ENCODE results near the gene POMGNT2.

DNA sequence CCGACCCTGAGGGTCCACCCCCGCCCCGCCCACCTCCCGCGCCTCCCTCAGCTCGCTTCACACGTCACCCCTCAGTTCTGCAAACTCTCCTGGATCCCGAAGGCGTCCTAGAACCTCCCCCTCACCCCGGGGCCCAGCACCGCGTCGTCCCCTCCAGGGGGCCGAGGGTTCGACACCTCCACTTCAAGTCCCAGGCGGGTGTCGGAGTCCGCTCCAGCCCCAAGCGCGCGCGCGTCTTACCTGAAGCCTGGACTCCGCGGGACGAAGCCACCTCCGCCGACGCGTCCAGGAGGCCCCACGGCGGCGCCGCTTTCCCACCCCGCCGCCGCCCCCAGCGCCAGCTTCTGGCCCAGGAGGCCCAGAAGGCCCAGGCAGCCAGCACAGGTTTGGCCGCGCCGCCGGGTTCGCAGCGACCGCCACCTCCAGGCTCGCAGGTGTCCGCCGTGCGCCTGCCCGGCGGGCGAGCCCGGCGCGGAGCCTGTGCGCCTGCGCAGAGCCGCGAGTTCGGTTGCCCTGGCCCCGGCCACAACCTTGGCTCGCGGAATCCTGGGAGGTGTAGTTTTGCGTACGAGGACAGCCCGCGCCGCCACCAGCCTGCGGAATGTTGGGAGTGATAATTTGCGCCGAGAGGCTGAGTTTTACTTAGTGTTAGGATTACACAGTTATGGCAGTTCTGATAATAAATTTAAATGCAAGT is at the start of gene POMGNT2:
- no peak for TF ChIP-seq POLR2A (IDR thresholded peaks at IDR 0.05)
- TF ChIP-seq, protein P1, sequence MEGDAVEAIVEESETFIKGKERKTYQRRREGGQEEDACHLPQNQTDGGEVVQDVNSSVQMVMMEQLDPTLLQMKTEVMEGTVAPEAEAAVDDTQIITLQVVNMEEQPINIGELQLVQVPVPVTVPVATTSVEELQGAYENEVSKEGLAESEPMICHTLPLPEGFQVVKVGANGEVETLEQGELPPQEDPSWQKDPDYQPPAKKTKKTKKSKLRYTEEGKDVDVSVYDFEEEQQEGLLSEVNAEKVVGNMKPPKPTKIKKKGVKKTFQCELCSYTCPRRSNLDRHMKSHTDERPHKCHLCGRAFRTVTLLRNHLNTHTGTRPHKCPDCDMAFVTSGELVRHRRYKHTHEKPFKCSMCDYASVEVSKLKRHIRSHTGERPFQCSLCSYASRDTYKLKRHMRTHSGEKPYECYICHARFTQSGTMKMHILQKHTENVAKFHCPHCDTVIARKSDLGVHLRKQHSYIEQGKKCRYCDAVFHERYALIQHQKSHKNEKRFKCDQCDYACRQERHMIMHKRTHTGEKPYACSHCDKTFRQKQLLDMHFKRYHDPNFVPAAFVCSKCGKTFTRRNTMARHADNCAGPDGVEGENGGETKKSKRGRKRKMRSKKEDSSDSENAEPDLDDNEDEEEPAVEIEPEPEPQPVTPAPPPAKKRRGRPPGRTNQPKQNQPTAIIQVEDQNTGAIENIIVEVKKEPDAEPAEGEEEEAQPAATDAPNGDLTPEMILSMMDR (IDR thresholded peaks at IDR 0.05), result peak in 1 of 3 experiments; percentile 25

Measured in testis (tissue), 2 donors.